Prostate gland (tissue), 2 donors: Measurements from ENCODE around the gene NKAIN4. TPM values are rescaled to one million over a fixed set of nuclear protein-coding genes. Genes with fewer than 3 reads are reported as not detected.

Source experiments
- DNase-seq: peaks from one replicate; pipeline ENCODE4 v3.0.0-alpha.2; 2019; ENCODE audit warnings: low spot score
- H3K27ac ChIP-seq, 2 donors: fragments of 200-600 bp; sonication (generic); 2 replicates each; pipeline ENCODE4 v1.5.1; 2017 to 2019
- H3K27me3 ChIP-seq: fragments of 200-600 bp; sonication (generic); replicated peaks from 2 replicates; pipeline ENCODE4 v1.5.1; 2019; ENCODE audit not compliant: insufficient read depth
- H3K36me3 ChIP-seq, 2 donors: fragments of 200-600 bp; sonication (generic); 1 replicate in 1 of 2; 2 replicates in 1 of 2; pipeline versions ENCODE4 v1.5.1 to v1.8.1; 2017 to 2019
- H3K4me1 ChIP-seq: fragments of 200-600 bp; sonication (generic); replicated peaks from 2 replicates; pipeline ENCODE4 v1.5.1; 2019
- H3K4me3 ChIP-seq, 2 donors: fragments of 200-600 bp; sonication (generic); 2 replicates each; pipeline ENCODE4 v1.5.1; 2017 to 2019
- H3K9me3 ChIP-seq: fragments of 200-600 bp; sonication (generic); 2 replicates; pipeline ENCODE4 v1.5.1; 2017
- CTCF ChIP-seq, 4 experiments: fragments of 200-600 bp in 2 of 4; fragments of 450-650 bp in 2 of 4; sonication (generic) in 2 of 4; IDR thresholded peaks; 1 replicate in 3 of 4; 2 replicates in 1 of 4; pipeline ENCODE4 v1.5.1; 2016 to 2019; ENCODE audit warnings: antibody characterized with exemption in 4 of 4, mild to moderate bottlenecking in 2 of 4, moderate library complexity in 2 of 4
- POLR2A ChIP-seq: fragments of 450-650 bp; IDR thresholded peaks from one replicate; pipeline ENCODE4 v1.6.1; 2016; ENCODE audit warnings: antibody characterized with exemption, mild to moderate bottlenecking
- POLR2AphosphoS5 ChIP-seq: sonication (generic); formaldehyde crosslinking; IDR thresholded peaks from one replicate; pipeline ENCODE4 v1.6.1; 2017; ENCODE audit warnings: antibody characterized with exemption
- whole genome bisulfite sequencing: methylation state at CpG from one replicate; pipeline ENCODE4 v1.1.5; 2018; 5-methylcytosine and 5-hydroxymethylcytosine counted together
- intact Hi-C: fragments of 100-400 bp; cut with DNase I; formaldehyde crosslinking; loops from one replicate; pipeline ENCODE4 v1.14.2; 2022
- total RNA-seq, 2 donors: library from RNA; depleted of rRNA; stranded (reverse); fragments of >200 nt; gene quantifications; one replicate each; pipeline ENCODE4 v1.1.0, GENCODE V29; 2016

The NKAIN4 gene
- total RNA-seq, 2 donors from 2014 or later: 1.2 TPM; not detected in 1

GRCh38 chr20:63212393-63212730, 41.9 kb downstream of the NKAIN4 start:
- H3K4me3 ChIP-seq: no peak overlapping the region
- no peak for DNase-seq
- H3K4me1 ChIP-seq: peaks cover 17% of the 10 kb centered on the region
- H3K9me3 ChIP-seq: no peaks in the 10 kb centered on the region
- intact Hi-C loops: no loop called here
- WGBS: 76% methylated on average over 5 of the region's 5 CpGs
- H3K27me3 ChIP-seq: no peaks in the 10 kb centered on the region
- TF ChIP-seq POLR2A: no peak
- H3K36me3 ChIP-seq: no peaks in the 10 kb centered on the region
- no peak overlapping the region for H3K27ac ChIP-seq

DNA sequence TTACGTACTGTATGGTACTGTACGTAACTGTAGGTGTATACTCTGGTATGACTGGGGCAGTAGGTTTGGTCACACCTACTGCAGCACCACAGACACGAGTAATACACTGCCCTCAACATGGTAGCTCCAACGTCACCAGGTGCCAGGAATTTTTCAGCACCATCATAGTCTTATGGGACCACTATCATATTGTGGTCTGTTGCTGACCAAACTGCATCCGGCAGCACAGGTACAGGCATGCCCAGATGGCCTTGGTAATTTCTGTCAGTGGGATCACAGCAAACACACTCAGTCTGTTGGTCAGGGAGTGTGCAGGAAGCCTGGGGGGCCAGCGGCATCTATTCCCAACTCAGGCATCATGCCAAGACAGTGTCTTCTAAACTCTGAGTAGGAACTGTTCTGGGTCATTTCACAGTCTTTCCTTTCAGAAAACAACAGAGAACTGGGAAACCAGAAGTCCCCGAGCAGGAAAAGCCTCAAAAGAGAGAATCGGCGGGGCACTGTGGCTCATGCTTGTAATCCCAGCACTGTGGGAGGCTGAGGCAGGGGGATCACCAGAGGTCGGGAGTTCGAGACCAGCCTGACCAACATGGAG, 44.2 kb downstream of the NKAIN4 start:
- Histone ChIP-seq H3K4me3 (no peak overlapping the region), H3K27ac (no peak overlapping the region), H3K4me1 (peaks cover 17% of the 10 kb centered on the region), H3K27me3 (no peaks in the 10 kb centered on the region), H3K36me3 (no peaks in the 10 kb centered on the region), H3K9me3 (no peaks in the 10 kb centered on the region)
- WGBS: 65% methylated on average over 11 of the region's 11 CpGs
- no peak for DNase-seq
- TF ChIP-seq POLR2AphosphoS5 (no peak), POLR2A (no peak), CTCF (IDR thresholded peaks at IDR 0.05) (no peak)
- intact Hi-C loops: no loop called here

DNA sequence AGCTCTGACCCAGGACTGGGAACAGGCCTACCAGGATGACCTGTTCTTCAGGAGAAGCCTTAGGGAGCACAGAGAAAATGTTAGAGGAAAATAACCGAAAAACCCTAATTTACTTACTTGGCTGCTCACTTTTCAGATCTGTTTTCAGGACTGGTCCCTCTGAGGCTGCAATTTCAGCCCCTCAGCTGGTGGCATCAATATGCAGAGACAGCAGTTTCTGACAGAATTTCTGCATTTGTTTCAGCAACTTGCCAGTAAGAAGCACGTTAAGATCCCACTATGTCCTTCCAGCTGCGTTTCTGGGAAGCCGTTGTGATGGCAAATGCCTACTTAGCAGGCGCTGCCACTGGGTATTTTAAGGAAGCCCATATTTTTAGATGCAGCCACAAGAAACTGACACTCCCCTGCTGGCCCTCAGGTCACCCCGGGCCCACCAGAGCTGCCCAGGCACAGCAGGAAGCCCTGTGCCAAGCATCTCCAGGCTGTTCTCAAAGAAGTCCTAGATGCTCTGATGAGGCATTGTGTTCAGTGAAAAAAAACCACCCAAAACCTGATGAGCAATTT, 45.8 kb downstream of the NKAIN4 start:
- Histone ChIP-seq H3K36me3 (peaks cover 0 to 2% of the 10 kb centered on the region in 2 donors), H3K27me3 (no peaks in the 10 kb centered on the region), H3K4me1 (peaks cover 17% of the 10 kb centered on the region), H3K4me3 (no peak overlapping the region), H3K9me3 (no peaks in the 10 kb centered on the region), H3K27ac (no peak overlapping the region)
- WGBS: 76% methylated on average over 6 of the region's 6 CpGs
- TF ChIP-seq POLR2AphosphoS5 (no peak), POLR2A (no peak), CTCF (IDR thresholded peaks at IDR 0.05) (no peak)
- intact Hi-C loops: no loop called here
- DNase-seq: no peak

DNA sequence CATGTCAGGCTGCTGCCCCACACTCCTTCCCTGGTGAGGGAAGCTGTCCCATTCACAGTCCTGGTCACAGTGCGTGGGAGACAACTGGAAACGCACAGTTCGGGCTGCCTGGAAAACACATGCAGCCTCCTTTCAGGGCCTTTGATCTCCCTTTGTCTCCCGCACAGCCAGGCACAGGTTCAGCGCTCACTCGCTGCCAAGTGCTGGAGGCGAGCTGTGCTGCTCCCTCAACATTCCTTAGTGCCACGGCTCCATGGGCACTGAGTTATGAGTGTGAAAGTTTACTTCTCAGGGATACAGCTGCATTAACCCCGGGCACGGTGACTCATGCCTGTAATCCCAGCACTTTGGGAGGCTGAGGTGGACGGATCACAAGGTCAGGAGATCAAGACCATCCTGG, 47.4 kb downstream of the NKAIN4 start:
- no peaks in the 10 kb centered on the region for H3K27me3 ChIP-seq
- DNase-seq: no peak
- WGBS: 32% methylated on average over 11 of the region's 11 CpGs
- TF ChIP-seq POLR2AphosphoS5 (no peak), POLR2A (no peak), CTCF (IDR thresholded peaks at IDR 0.05) (no peak)
- peaks cover 5 to 17% of the 10 kb centered on the region in 2 donors for H3K36me3 ChIP-seq
- H3K9me3 ChIP-seq: no peaks in the 10 kb centered on the region
- intact Hi-C loops: no loop called here
- no peak overlapping the region for H3K4me3 ChIP-seq
- peaks cover 10% of the 10 kb centered on the region for H3K4me1 ChIP-seq
- H3K27ac ChIP-seq: peak overlapping the region in 1 of 2 donors; percentile 8

GRCh38 chr20:63205896-63206295, 48.4 kb downstream of the NKAIN4 start:
- no peak overlapping the region for H3K27ac ChIP-seq

More at GRCh38 chr20:63205896-63206295, 48.4 kb downstream of the NKAIN4 start:
- H3K9me3 ChIP-seq: no peaks in the 10 kb centered on the region
- no peaks in the 10 kb centered on the region for H3K27me3 ChIP-seq
- intact Hi-C loops: no loop called here
- H3K4me3 ChIP-seq: no peak overlapping the region
- no peak for TF ChIP-seq POLR2A
- TF ChIP-seq CTCF (IDR thresholded peaks at IDR 0.05): no peak
- TF ChIP-seq POLR2AphosphoS5: no peak
- WGBS: 87% methylated on average over 10 of the region's 10 CpGs
- peaks cover 10% of the 10 kb centered on the region for H3K4me1 ChIP-seq
- DNase-seq: no peak
- H3K36me3 ChIP-seq: peaks cover 5 to 17% of the 10 kb centered on the region in 2 donors
